T-helper 1 cell treated with Interleukin-12 subunit alpha and Interleukin-12 subunit beta and Interleukin-4 antibody, amounts not matched to agents 30 ng/mL and 1 ng/mL, for 36 hours (primary cell): ENCODE results near the gene CREB5. TPM values are rescaled to one million over a fixed set of nuclear protein-coding genes. Genes with fewer than 3 reads are reported as not detected.

Experiments
- intact Hi-C: fragments of 100-400 bp; cut with micrococcal nuclease; formaldehyde crosslinking; loops from one replicate; pipeline ENCODE4 v1.15.1; 2024
- total RNA-seq: library from RNA; stranded (reverse); gene quantifications from 2 replicates; pipeline ENCODE4 v1.2.3, GENCODE V29; 2022

The CREB5 gene
- total RNA-seq, 1 donor from 2014 or later = not detected

DNA sequence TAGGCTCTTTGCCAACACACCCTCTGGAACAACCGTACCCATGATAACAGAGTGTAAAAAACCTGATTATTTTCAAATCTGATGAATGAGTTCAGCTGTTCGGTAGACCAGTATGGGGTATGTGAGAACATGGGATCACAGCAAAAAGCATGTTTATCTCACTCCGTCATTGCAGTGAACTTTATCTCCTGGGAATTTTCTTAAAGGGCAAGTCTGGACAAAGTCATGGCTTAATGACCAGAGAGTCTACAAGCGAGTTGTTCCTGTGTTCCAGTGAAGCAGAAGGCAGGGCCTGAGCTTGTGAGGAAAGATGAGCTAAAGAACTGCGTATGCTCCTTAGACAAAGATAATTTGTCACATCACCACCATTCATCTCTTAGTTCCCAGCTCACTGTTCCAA lies 326.1 kb downstream of the CREB5 start:
- intact Hi-C loops = no loop called here

DNA sequence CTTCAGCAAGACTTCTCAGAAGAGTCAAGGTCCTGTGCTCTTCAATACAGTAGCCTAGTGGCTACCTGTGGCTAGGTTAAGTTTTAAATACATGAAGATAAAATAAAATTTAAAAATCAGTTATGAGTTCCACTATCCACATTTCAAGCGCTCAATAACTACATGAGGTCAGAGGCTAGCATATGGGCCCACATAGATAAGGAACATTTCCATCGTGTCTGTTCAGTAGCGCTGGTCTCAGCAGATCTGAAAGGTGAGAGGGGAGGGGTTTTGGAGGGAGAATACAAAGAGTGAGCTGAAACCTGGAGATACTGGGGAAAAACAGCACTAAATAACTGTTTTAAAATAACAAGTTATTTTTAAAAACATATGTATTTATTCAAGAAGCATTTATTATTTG lies 326.8 kb downstream of the CREB5 start:
- intact Hi-C loops = no loop called here

DNA sequence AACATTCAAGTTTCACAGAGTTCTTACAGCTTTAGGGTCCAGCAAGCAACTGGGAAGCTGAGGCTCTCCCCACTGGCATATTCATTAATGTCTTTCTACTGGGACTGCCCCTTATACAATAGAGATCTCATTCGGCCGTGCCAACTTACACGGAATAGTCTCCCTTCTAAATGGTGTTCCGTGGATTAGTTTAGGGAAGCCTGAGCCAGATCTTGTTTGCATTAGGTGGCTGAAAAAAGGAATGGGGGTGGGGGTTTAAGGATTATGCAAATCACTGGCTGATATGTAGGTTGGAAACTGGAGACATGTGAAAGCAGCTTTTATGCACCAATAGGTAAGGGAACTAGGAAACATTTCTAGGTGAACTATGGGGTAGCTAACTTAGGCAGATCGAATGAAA lies 327.5 kb downstream of the CREB5 start:
- intact Hi-C loops = no loop called here

GRCh38 chr7:28744951-28745350 lies 332.6 kb downstream of the CREB5 start:
- intact Hi-C loops = no loop called here

DNA sequence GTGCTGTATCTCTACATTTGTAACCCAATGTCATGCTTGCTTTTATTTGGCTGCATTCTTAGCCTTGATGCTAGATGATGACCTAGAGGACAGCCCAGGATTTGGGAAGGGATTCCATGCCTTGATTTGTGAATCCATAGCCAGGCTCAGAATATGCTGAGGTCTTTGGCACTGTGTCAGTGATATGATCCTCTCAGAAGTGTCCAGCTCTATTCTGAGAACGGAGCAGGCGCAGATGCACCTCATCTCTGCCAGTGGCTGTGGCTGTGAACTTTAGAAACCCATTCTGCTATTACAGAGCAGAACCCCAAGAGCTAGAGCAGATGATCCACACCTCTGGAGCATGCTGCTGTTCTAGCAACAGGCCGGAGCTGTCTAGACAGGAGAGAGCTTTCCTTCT lies 333.0 kb downstream of the CREB5 start:
- intact Hi-C loops = no loop called here

DNA sequence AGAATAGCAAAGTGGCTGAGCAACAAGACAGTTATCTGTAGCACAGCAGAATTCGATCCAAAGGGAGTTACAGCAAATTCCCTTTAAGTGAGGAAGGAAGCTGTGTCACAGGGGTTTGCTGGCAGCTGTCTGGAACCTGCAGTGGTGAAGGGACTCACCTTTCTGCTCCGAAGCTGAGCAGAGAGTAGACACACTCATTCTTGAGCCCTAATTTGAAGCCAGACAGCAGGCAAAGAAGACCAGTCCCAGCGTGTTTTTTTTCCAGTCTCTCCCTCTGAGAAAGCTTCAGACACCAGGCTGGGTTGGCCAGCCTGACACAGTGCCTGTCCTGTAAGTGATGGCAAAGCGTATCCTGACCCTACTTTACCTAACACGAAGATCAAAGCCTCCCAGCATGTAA lies 335.1 kb downstream of the CREB5 start:
- intact Hi-C loops = no loop called here

GRCh38 chr7:28747854-28748253 lies 335.5 kb downstream of the CREB5 start:
- intact Hi-C loops = no loop called here

DNA sequence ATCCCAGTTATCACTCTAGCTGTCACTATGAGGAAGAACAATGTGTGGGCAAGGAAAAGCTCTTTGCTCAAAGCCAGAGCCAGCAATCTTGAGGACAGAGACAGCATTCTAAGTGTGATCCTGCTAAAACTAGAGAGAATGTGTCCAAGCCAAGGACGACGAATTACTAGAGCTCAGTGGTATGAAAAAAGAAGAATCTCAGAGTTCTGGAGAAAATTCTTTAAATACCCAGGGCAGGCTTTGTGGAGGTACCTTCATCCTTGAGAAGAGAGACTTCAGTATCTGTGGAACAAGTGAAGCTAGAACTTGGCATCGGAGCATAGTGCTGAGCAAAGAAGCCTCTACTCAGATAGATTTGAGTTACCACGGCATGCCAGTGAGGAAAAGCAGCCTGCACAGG lies 336.0 kb downstream of the CREB5 start:
- intact Hi-C loops = no loop called here

GRCh38 chr7:28748933-28749584 lies 336.7 kb downstream of the CREB5 start:
- intact Hi-C loops = no loop called here

- intact Hi-C loops = no loop called here
Observed at GRCh38 chr7:28749638-28750037, 337.3 kb downstream of the CREB5 start.

- intact Hi-C loops = no loop called here
Observed at GRCh38 chr7:28750981-28751380, 338.7 kb downstream of the CREB5 start.

DNA sequence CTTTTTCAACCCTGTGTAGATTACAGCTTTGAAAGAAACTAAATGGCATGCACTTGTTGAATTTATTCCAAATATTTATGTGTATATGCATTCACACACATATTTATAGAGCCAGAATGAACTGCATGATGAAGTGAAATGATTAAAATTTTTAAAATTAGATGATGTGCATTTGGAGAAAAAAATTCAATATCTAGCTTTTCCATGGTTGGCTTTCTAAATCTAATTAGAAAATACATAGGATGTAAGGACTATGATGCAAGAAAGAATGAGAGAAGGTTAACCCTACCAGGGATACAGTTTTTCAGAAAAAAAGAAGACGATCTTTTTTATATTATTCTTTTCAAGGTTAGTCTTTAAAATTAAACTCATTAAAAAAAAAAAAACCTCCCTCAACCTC lies 341.3 kb downstream of the CREB5 start:
- intact Hi-C loops = no loop called here

DNA sequence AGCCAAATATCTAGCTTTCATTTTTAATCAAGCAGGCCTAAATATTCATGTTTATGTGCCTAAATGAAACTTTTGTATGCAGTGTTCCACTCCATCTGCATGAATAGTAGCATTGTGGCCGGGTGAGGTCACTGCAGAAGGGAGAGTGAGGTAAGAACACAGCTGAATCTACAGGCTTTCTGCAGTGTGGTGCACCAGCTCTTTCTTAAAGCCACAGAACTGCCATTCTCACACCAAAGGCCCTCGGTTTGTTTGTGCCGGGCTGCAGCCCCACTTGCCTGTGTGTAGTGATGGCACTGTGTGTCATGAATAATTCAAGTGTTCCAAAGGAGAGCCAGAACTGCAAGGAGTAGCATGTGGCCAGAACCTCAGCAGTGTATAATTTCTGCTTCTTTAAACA lies 341.7 kb downstream of the CREB5 start:
- intact Hi-C loops = no loop called here

GRCh38 chr7:28754447-28754846 lies 342.1 kb downstream of the CREB5 start:
- intact Hi-C loops = no loop called here

DNA sequence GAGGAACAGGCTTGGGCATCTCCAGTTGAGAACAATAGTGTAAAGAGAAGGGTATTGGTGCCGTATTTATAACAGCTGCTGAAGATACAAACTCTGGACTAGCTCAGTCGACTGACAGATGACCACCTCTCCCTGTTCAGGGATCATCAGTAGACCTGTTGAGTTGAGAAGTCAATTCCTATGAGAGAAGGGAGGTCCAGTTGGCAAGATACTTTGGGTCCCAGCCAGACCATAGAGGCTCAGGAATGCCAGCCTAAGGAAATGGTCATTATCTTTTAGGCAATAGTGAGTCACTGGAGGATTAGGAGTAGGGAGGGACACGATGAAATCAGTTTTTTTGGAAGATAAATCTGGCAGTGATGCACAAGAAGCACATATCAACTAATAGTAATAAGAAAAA lies 342.9 kb downstream of the CREB5 start:
- intact Hi-C loops = no loop called here

- intact Hi-C loops = no loop called here
Observed at GRCh38 chr7:28758186-28758585, 345.9 kb downstream of the CREB5 start.

DNA sequence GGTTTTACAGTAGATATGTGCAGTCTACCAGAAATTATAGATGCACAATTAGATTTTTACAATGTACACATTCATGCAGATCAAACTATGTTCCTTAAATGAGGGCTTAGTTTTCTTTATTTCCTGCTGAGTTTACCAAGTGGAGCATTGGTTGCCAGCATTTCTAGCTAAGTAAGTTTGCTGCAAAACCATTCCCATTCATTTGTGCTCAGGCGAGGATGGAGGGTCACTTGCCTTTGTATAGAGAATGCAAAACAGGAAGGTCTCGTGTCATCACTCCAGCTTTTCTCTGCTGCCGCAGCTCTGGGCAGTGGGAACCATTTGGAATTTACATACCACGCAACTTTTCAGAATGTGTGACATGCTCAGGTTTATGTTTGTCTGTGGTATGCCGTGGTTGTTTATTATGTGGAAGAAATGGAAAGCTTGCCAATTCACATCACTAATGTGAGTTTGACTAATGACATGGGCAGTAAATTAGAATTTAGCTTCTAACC lies 347.2 kb downstream of the CREB5 start:
- intact Hi-C loops = no loop called here

- intact Hi-C loops = no loop called here
Observed at GRCh38 chr7:28761505-28761904, 349.2 kb downstream of the CREB5 start.

DNA sequence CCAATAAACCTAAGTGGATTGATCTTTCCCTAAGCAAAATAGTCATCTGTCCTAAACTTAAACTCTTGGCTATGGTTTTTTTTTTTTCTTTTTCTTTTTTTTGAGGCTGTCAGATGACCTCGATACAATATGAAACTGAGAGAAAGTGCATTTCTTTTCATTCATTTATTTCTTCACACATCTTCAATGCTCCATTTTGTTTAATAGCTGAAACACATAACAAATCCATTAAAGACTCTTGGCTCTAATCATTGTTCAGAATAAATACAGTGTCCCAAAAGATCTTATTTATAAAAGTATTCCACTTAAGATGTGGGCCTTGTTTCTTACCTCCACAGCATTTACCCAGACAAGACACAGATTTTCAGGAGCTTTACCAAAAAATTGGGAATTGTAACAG lies 350.3 kb downstream of the CREB5 start:
- intact Hi-C loops = no loop called here

DNA sequence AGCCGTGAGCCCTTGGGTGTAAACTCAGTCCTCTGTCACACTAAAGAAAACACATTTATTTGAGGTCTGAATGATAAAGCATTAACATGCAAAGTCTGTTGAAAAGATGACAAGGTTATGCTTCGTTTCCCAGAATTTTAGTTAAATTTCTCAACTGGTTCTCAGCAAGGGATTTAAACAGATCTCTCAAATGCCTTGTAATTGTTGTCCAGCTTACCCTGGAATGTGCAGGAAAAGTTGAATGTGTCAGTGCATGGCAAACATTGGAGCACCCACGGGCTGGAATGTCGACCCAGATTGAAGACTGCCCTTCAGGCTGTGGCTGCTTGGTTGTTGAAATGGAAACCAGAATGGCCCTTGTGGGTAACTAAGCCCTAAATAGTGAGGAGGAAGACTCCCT lies 354.0 kb downstream of the CREB5 start:
- intact Hi-C loops = no loop called here

DNA sequence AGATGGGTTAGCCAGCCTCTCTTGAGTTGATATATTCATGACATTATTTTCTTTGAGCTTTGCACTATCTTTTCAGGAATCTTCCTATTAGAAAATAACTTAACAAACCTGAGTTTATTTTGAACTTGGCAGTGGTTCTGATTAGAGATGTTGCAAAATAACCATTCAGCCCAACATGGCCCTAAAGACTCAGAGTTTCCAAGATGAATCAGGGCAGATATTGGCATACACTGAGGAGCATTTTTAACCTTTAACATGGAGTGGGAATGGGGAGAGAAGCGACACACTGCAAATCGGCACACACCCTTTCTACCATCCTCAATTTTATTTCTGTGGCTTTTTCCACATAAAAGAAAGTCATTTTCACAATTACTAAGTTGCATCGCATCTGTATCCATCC lies 355.0 kb downstream of the CREB5 start:
- intact Hi-C loops = no loop called here

GRCh38 chr7:28768577-28769147 lies 356.3 kb downstream of the CREB5 start:
- intact Hi-C loops = no loop called here

DNA sequence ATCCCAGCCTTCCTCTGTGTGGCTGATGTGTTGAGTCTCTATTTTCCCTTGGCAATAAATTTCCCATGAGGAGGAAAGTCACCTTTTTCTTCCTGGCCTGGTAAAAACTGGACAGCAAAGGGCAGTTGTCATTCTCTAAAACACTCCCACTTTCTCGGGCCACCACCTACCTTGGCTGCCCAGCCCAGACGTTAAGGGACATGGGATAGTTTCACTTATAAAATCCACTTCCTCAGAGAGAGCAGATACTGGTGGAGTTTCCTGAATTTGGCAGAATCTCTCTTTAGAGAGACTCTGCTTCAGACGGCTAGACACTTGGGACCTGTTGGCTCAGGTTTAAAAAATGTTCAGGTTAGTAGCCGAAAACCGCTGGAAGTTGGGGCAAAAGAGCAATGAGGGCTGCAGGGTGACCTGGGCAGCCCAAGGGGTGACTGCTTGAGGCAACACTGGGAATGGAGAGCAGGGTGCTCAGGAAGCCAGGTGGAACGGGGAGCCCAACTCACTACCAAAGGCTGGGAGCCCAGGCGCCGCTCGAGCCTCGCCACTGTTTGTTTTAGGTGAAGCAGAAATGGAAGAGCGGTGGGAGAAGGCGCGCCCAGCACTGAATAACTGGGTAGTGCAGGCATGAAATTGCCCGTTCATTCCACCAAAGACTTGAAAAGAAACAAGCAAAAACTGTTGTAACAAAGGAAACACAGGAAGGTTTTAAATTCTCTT lies 359.7 kb downstream of the CREB5 start:
- intact Hi-C loops = no loop called here
